Spinal cord (tissue), 4 donors: Measurements from ENCODE around the gene KRTAP4-2. TPM values are rescaled to one million over a fixed set of nuclear protein-coding genes. Genes with fewer than 3 reads are reported as not detected.

ENCODE experiments used
- polyA plus RNA-seq, 2 donors: library from polyadenylated mRNA; unstranded; fragments of 120-200 nt; gene quantifications; one replicate each; pipeline ENCODE4 v1.2.1, GENCODE V29; 2013; ENCODE audit not compliant: insufficient read length in 2 of 2
- small RNA-seq: library from RNA; depleted of rRNA; stranded (forward); fragments of <200 nt; gene quantifications from one replicate; pipeline ENCODE3, GENCODE V24; 2014; ENCODE audit warnings: low replicate concordance
- total RNA-seq, 2 donors: library from RNA; depleted of rRNA in 1 of 2; stranded (reverse); fragments of 120-200 nt in 1 of 2; fragments of >200 nt in 1 of 2; gene quantifications; one replicate each; pipeline versions ENCODE4 v1.2.3 to v1.2.4, GENCODE V29; 2013 to 2014

Gene KRTAP4-2
- total and polyA plus RNA-seq, 4 donors, result not detected

Small RNAs within 50 kb of the gene (small RNA-seq; reads per million reads assigned to genes)
- not detected for gene KRTAP4-17P

Other genes with a start within 250 kb of the KRTAP4-2 start
Only the 30 nearest of the 41 such genes appear.
- gene KRTAP1-5, start 151.0 kb downstream of the KRTAP4-2 start, total RNA-seq, result not detected
- gene KRTAP1-5, start 151.0 kb downstream of the KRTAP4-2 start, polyA plus RNA-seq, result not detected
- gene KRTAP1-4, start 148.0 kb downstream of the KRTAP4-2 start, total RNA-seq, result not detected
- gene KRTAP1-4, start 148.0 kb downstream of the KRTAP4-2 start, polyA plus RNA-seq, result not detected
- gene KRTAP1-3, start 143.3 kb downstream of the KRTAP4-2 start, total RNA-seq, result not detected
- gene KRTAP1-3, start 143.3 kb downstream of the KRTAP4-2 start, polyA plus RNA-seq, result not detected
- gene KRTAP1-1, start 136.8 kb downstream of the KRTAP4-2 start, total RNA-seq, result not detected
- not detected for gene KRTAP1-1, start 136.8 kb downstream of the KRTAP4-2 start, polyA plus RNA-seq
- gene KRTAP2-1, start 130.9 kb downstream of the KRTAP4-2 start, total RNA-seq, result not detected
- not detected for gene KRTAP2-1, start 130.9 kb downstream of the KRTAP4-2 start, polyA plus RNA-seq
- gene KRTAP2-2, start 123.0 kb downstream of the KRTAP4-2 start, total RNA-seq, result not detected
- gene KRTAP2-2, start 123.0 kb downstream of the KRTAP4-2 start, polyA plus RNA-seq, result not detected
- not detected for gene KRTAP2-3, start 118.1 kb downstream of the KRTAP4-2 start, total RNA-seq
- not detected for gene KRTAP2-3, start 118.1 kb downstream of the KRTAP4-2 start, polyA plus RNA-seq
- not detected for gene KRTAP2-4, start 112.3 kb downstream of the KRTAP4-2 start, total RNA-seq
- gene KRTAP2-4, start 112.3 kb downstream of the KRTAP4-2 start, polyA plus RNA-seq, result not detected
- gene KRTAP4-7, start 94.1 kb downstream of the KRTAP4-2 start, total RNA-seq, result not detected
- not detected for gene KRTAP4-7, start 94.1 kb downstream of the KRTAP4-2 start, polyA plus RNA-seq
- gene KRTAP4-8, start 80.1 kb downstream of the KRTAP4-2 start, total RNA-seq, result not detected
- gene KRTAP4-8, start 80.1 kb downstream of the KRTAP4-2 start, polyA plus RNA-seq, result not detected
- gene KRTAP4-16, start 76.0 kb downstream of the KRTAP4-2 start, total RNA-seq, result not detected
- not detected for gene KRTAP4-16, start 76.0 kb downstream of the KRTAP4-2 start, polyA plus RNA-seq
- gene KRTAP4-9, start 72.8 kb downstream of the KRTAP4-2 start, total RNA-seq, result not detected
- not detected for gene KRTAP4-9, start 72.8 kb downstream of the KRTAP4-2 start, polyA plus RNA-seq
- gene KRTAP4-11, start 59.8 kb downstream of the KRTAP4-2 start, total RNA-seq, result not detected
- gene KRTAP4-11, start 59.8 kb downstream of the KRTAP4-2 start, polyA plus RNA-seq, result not detected
- gene KRTAP4-12, start 54.0 kb downstream of the KRTAP4-2 start, total RNA-seq, result not detected
- gene KRTAP4-12, start 54.0 kb downstream of the KRTAP4-2 start, polyA plus RNA-seq, result not detected
- gene KRTAP4-6, start 37.7 kb downstream of the KRTAP4-2 start, total RNA-seq, result not detected
- gene KRTAP4-6, start 37.7 kb downstream of the KRTAP4-2 start, polyA plus RNA-seq, result not detected
- not detected for gene KRTAP4-5, start 28.4 kb downstream of the KRTAP4-2 start, total RNA-seq
- gene KRTAP4-5, start 28.4 kb downstream of the KRTAP4-2 start, polyA plus RNA-seq, result not detected
- gene KRTAP4-4, start 17.5 kb downstream of the KRTAP4-2 start, total RNA-seq, result not detected
- gene KRTAP4-4, start 17.5 kb downstream of the KRTAP4-2 start, polyA plus RNA-seq, result not detected
- not detected for gene KRTAP4-3, start 10.0 kb downstream of the KRTAP4-2 start, total RNA-seq
- gene KRTAP4-3, start 10.0 kb downstream of the KRTAP4-2 start, polyA plus RNA-seq, result not detected
- not detected for gene KRTAP4-1, start 6.7 kb upstream of the KRTAP4-2 start, total RNA-seq
- not detected for gene KRTAP4-1, start 6.7 kb upstream of the KRTAP4-2 start, polyA plus RNA-seq
- not detected for gene KRTAP9-1, start 11.7 kb upstream of the KRTAP4-2 start, total RNA-seq
- gene KRTAP9-1, start 11.7 kb upstream of the KRTAP4-2 start, polyA plus RNA-seq, result not detected
- gene KRTAP9-2, start 48.4 kb upstream of the KRTAP4-2 start, total RNA-seq, result not detected
- gene KRTAP9-2, start 48.4 kb upstream of the KRTAP4-2 start, polyA plus RNA-seq, result not detected
- gene KRTAP9-3, start 54.2 kb upstream of the KRTAP4-2 start, total RNA-seq, result not detected
- not detected for gene KRTAP9-3, start 54.2 kb upstream of the KRTAP4-2 start, polyA plus RNA-seq
- gene KRTAP9-8, start 59.8 kb upstream of the KRTAP4-2 start, total RNA-seq, result not detected
- not detected for gene KRTAP9-8, start 59.8 kb upstream of the KRTAP4-2 start, polyA plus RNA-seq
- gene KRTAP9-4, start 71.5 kb upstream of the KRTAP4-2 start, total RNA-seq, result not detected
- gene KRTAP9-4, start 71.5 kb upstream of the KRTAP4-2 start, polyA plus RNA-seq, result not detected
- gene KRTAP9-9, start 77.2 kb upstream of the KRTAP4-2 start, total RNA-seq, result not detected
- gene KRTAP9-9, start 77.2 kb upstream of the KRTAP4-2 start, polyA plus RNA-seq, result not detected
- not detected for gene KRTAP9-6, start 87.2 kb upstream of the KRTAP4-2 start, total RNA-seq
- under 1 TPM in 1 of 2 donors, not detected in 1; 0.17 TPM for gene KRTAP9-6, start 87.2 kb upstream of the KRTAP4-2 start, polyA plus RNA-seq
- not detected for gene KRTAP9-7, start 97.5 kb upstream of the KRTAP4-2 start, total RNA-seq
- not detected for gene KRTAP9-7, start 97.5 kb upstream of the KRTAP4-2 start, polyA plus RNA-seq
- gene KRTAP29-1, start 124.6 kb upstream of the KRTAP4-2 start, total RNA-seq, result not detected
- not detected for gene KRTAP29-1, start 124.6 kb upstream of the KRTAP4-2 start, polyA plus RNA-seq
- gene KRTAP16-1, start 131.1 kb upstream of the KRTAP4-2 start, total RNA-seq, result not detected
- gene KRTAP16-1, start 131.1 kb upstream of the KRTAP4-2 start, polyA plus RNA-seq, result not detected
- not detected for gene KRTAP17-1, start 137.5 kb upstream of the KRTAP4-2 start, total RNA-seq
- not detected for gene KRTAP17-1, start 137.5 kb upstream of the KRTAP4-2 start, polyA plus RNA-seq